DND-41 (cell line): ENCODE measurements around the gene ATF6.

Experiments used
- ATAC-seq: fragments of 200-7000 bp; cut with Tn5 transposase; 3 replicates; pipeline ENCODE4 v1.9.1; 2021; ENCODE audit warnings: low read depth; ENCODE audit not compliant: insufficient read depth
- DNase-seq: peaks from one replicate; pipeline ENCODE4 v3.0.0-alpha.2; 2020
- H2AFZ ChIP-seq: 2 replicates; pipeline ENCODE4 v1.6.0; 2012; ENCODE audit warnings: low read depth, low read length
- H3K27ac ChIP-seq: 2 replicates; pipeline ENCODE4 v1.5.1; 2012; ENCODE audit warnings: low read length, inconsistent platforms
- H3K27me3 ChIP-seq: fragments of 200-600 bp; sonication (generic); 2 replicates; pipeline ENCODE4 v1.6.0; 2012; ENCODE audit warnings: low read length, mild to moderate bottlenecking, inconsistent platforms; ENCODE audit not compliant: insufficient read depth, poor library complexity
- H3K36me3 ChIP-seq: 2 replicates; pipeline ENCODE4 v1.5.1; 2012; ENCODE audit warnings: low read length, inconsistent platforms; ENCODE audit not compliant: insufficient read depth
- H3K4me1 ChIP-seq: 2 replicates; pipeline ENCODE4 v1.5.1; 2012; ENCODE audit warnings: mild to moderate bottlenecking, low read length; ENCODE audit not compliant: insufficient read depth
- H3K4me2 ChIP-seq: 2 replicates; pipeline ENCODE4 v1.6.0; 2012; ENCODE audit warnings: mild to moderate bottlenecking, moderate library complexity, low read length, inconsistent platforms; ENCODE audit not compliant: insufficient read depth
- H3K4me3 ChIP-seq, 2 experiments: fragments of 200-600 bp in 1 of 2; shearing (Covaris generic) in 1 of 2; 2 replicates each; pipeline ENCODE4 v1.5.1; 2012 to 2016; ENCODE audit warnings: inconsistent platforms in 2 of 2, low read length in 2 of 2, mild to moderate bottlenecking in 2 of 2, low read depth in 1 of 2, moderate library complexity in 1 of 2
- H3K79me2 ChIP-seq: 2 replicates; pipeline ENCODE4 v1.6.0; 2012; ENCODE audit warnings: low read length, inconsistent platforms; ENCODE audit not compliant: insufficient read depth
- H3K9ac ChIP-seq: 2 replicates; pipeline ENCODE4 v1.6.0; 2012; ENCODE audit warnings: low read depth, mild to moderate bottlenecking, inconsistent platforms, low read length, moderate library complexity
- H3K9me3 ChIP-seq: 2 replicates; pipeline ENCODE4 v1.5.1; 2012; ENCODE audit warnings: low read length, moderate library complexity, mild to moderate bottlenecking, inconsistent platforms; ENCODE audit not compliant: insufficient read depth, severe bottlenecking
- H4K20me1 ChIP-seq: 2 replicates; pipeline ENCODE4 v1.6.0; 2012; ENCODE audit warnings: low read length; ENCODE audit not compliant: insufficient read depth
- EZH2 ChIP-seq: IDR thresholded peaks from 3 replicates; pipeline ENCODE4 v1.6.1; 2012; ENCODE audit warnings: borderline replicate concordance, low read depth, mild to moderate bottlenecking, moderate library complexity, low read length, inconsistent platforms; ENCODE audit not compliant: severe bottlenecking
- TF ChIP-seq, protein P1 (sequence below): IDR thresholded peaks from 2 replicates; pipeline ENCODE4 v1.5.1; 2012; ENCODE audit warnings: borderline replicate concordance, low read length, moderate library complexity, mild to moderate bottlenecking; ENCODE audit not compliant: poor library complexity, severe bottlenecking; ENCODE audit errors: extremely low read depth

Gene ATF6

DNA sequence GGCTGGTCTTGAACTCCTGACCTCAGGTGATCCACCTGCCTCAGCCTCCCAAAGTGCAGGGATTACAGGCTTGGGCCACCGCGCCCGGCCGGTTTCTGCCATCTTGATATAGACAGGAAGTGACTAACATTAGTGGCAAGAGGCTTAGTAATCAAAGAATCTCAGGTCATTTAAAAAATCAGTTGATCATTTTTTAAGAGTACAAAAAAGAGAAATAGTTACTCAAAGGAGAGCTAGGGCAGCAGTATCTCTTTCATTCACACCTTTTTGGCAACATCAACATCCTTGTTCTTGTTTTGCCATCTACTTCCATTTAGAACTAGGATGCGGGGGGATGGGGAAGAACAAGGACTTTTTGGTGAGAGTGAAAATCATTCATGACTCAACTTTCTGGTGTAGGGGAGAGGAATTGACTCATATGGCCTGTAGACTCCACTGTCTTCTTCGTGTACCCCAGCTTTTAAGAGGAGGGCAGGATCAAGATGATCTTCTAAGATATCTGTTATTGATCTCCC is 36.0 kb upstream of the ATF6 start:
- H3K79me2 ChIP-seq: no peaks in the 10 kb centered on the region
- DNase-seq (no peak), ATAC-seq (no peak)
- H3K9ac ChIP-seq: no peak overlapping the region
- H3K27me3 ChIP-seq: peaks cover 59% of the 10 kb centered on the region
- H3K4me1 ChIP-seq: peaks cover 31% of the 10 kb centered on the region
- H3K27ac ChIP-seq: no peak overlapping the region
- no peak overlapping the region for H3K4me2 ChIP-seq
- no peak for TF ChIP-seq EZH2
- TF ChIP-seq, protein P1, sequence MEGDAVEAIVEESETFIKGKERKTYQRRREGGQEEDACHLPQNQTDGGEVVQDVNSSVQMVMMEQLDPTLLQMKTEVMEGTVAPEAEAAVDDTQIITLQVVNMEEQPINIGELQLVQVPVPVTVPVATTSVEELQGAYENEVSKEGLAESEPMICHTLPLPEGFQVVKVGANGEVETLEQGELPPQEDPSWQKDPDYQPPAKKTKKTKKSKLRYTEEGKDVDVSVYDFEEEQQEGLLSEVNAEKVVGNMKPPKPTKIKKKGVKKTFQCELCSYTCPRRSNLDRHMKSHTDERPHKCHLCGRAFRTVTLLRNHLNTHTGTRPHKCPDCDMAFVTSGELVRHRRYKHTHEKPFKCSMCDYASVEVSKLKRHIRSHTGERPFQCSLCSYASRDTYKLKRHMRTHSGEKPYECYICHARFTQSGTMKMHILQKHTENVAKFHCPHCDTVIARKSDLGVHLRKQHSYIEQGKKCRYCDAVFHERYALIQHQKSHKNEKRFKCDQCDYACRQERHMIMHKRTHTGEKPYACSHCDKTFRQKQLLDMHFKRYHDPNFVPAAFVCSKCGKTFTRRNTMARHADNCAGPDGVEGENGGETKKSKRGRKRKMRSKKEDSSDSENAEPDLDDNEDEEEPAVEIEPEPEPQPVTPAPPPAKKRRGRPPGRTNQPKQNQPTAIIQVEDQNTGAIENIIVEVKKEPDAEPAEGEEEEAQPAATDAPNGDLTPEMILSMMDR: no peak
- no peak overlapping the region for H2AFZ ChIP-seq
- H3K36me3 ChIP-seq: no peaks in the 10 kb centered on the region
- no peaks in the 10 kb centered on the region for H4K20me1 ChIP-seq
- no peaks in the 10 kb centered on the region for H3K9me3 ChIP-seq
- H3K4me3 ChIP-seq: no peak overlapping the region

DNA sequence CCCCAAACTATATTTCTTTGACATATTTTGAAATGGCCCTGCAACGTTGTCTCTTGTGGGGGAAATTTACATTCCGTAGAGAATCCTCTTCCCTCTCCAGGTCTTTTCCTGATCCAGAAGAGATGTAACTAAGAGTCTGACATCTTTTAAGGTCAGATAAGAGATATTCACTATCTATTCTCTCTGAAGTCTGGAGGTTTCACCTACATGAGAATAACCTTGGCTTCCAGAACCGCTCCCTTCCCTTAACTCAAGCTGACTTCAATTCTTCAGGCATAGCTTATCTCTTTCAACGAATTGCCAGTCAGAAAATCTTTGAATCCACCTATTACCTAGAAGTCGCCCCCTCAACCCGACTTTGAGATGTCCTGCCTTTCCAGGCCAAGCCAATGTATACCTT is 34.9 kb upstream of the ATF6 start:
- no peak for ATAC-seq
- H4K20me1 ChIP-seq: no peaks in the 10 kb centered on the region
- H3K27me3 ChIP-seq: peaks cover 59% of the 10 kb centered on the region
- H3K9ac ChIP-seq: no peak overlapping the region
- peaks cover 24% of the 10 kb centered on the region for H3K4me1 ChIP-seq
- no peaks in the 10 kb centered on the region for H3K9me3 ChIP-seq
- no peak overlapping the region for H3K4me3 ChIP-seq
- H3K36me3 ChIP-seq: no peaks in the 10 kb centered on the region
- H3K4me2 ChIP-seq: no peak overlapping the region
- TF ChIP-seq EZH2: no peak
- TF ChIP-seq, protein P1: no peak
- H3K79me2 ChIP-seq: no peaks in the 10 kb centered on the region
- no peak for DNase-seq
- H2AFZ ChIP-seq: no peak overlapping the region
- H3K27ac ChIP-seq: no peak overlapping the region

DNA sequence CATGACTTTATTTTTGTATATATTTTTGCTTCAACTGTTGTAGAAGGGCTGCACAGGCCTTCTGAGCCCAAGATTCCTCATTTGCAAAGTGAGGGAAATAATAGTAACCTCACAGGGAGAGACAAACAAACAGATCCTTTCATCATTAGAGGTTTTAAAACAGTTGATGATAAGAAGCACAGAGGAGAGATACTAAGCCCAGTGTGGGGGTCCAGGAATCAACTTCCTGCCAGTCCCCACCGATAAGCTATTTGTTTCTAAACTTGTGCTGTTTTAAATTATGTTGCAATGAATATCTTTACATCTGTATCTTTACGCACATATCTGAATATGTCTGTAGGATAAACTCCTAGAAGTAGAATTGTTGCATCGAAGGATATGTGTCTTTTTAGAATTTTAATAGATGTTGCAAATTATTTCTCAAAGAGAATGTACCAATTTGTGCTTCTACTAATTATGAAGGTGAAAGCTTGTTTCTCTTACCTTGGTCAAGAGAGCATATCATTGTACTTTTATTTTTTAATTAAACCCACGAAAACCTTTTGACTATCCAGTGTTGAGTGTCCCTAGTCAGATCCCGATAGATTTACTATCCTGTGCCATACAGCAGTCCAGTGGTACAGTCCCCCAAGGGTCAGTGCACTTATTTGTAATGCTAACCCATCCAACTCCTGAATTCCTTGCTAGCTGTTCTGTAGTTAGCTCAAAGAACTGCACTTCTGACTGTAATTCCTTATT is 34.0 kb upstream of the ATF6 start:
- Histone ChIP-seq H3K4me3 (no peak overlapping the region), H3K4me1 (peaks cover 18% of the 10 kb centered on the region), H3K9ac (no peak overlapping the region), H3K27ac (no peak overlapping the region), H2AFZ (no peak overlapping the region), H3K36me3 (no peaks in the 10 kb centered on the region), H3K27me3 (peaks cover 56% of the 10 kb centered on the region), H3K79me2 (no peaks in the 10 kb centered on the region), H4K20me1 (no peaks in the 10 kb centered on the region), H3K4me2 (no peak overlapping the region), H3K9me3 (no peaks in the 10 kb centered on the region)
- no peak for TF ChIP-seq EZH2
- TF ChIP-seq, protein P1: no peak
- DNase-seq: no peak
- ATAC-seq: no peak
